OCI-LY7 (cell line): ENCODE data around the gene SLC16A14. TPM values are rescaled to one million over a fixed set of nuclear protein-coding genes. Genes with fewer than 3 reads are reported as not detected.

ENCODE experiments used
- BruUV-seq: library from RNA; stranded (reverse); fragments of 400-500 nt; replicated peaks from 2 replicates; lab custom pipeline; 2021; lab: Mats Ljungman, UMichigan
- CTCF ChIA-PET: fragments of 300-600 bp; sonication (Branson Sonifier 250); formaldehyde crosslinking; loops from one replicate; lab custom pipeline; 2022; ENCODE audit warnings: antibody characterized with exemption; ENCODE audit not compliant: unreplicated experiment; lab: Charles Lee
- POLR2A ChIA-PET: fragments of 300-600 bp; sonication (Branson Sonifier 250); formaldehyde crosslinking; loops from one replicate; lab custom pipeline; 2022; ENCODE audit warnings: antibody characterized with exemption; lab: Charles Lee
- DNase-seq: peaks from one replicate; pipeline ENCODE4 v3.0.0-alpha.2; 2015; ENCODE audit warnings: low spot score
- H2AFZ ChIP-seq: fragments of 200-600 bp; sonication (generic), shearing (Covaris generic); 2 replicates; pipeline ENCODE4 v1.6.1; 2014; ENCODE audit warnings: mild to moderate bottlenecking, antibody characterized with exemption, low read length, moderate library complexity
- H3K27ac ChIP-seq: fragments of 200-600 bp; sonication (generic); 2 replicates; pipeline ENCODE4 v1.5.1; 2014; ENCODE audit warnings: mixed run types, low read depth, mild to moderate bottlenecking, moderate library complexity, low read length, inconsistent platforms; ENCODE audit not compliant: poor library complexity, severe bottlenecking
- H3K36me3 ChIP-seq: fragments of 200-600 bp; sonication (generic); 2 replicates; pipeline ENCODE4 v1.6.1; 2014; ENCODE audit warnings: mild to moderate bottlenecking, antibody characterized with exemption, low read length, moderate library complexity, mixed read lengths; ENCODE audit not compliant: insufficient read depth
- H3K4me1 ChIP-seq: fragments of 200-600 bp; sonication (generic); 2 replicates; pipeline ENCODE4 v1.5.1; 2014; ENCODE audit warnings: mild to moderate bottlenecking, low read length; ENCODE audit not compliant: insufficient read depth, poor library complexity, severe bottlenecking
- H3K4me2 ChIP-seq: fragments of 200-600 bp; sonication (generic); 2 replicates; pipeline ENCODE4 v1.6.1; 2014; ENCODE audit warnings: mild to moderate bottlenecking, low read length
- H3K4me3 ChIP-seq: fragments of 200-600 bp; sonication (generic); 2 replicates; pipeline ENCODE4 v1.5.1; 2014; ENCODE audit warnings: mild to moderate bottlenecking, low read depth, low read length; ENCODE audit not compliant: poor library complexity, severe bottlenecking
- H3K79me2 ChIP-seq: fragments of 200-600 bp; sonication (generic); 2 replicates; pipeline ENCODE4 v1.6.1; 2016; ENCODE audit warnings: low read depth, mild to moderate bottlenecking, low read length, moderate library complexity, mixed read lengths; ENCODE audit not compliant: insufficient read depth
- H3K9me2 ChIP-seq: fragments of 200-600 bp; sonication (generic); 2 replicates; pipeline ENCODE4 v1.6.1; 2016; ENCODE audit warnings: mild to moderate bottlenecking, low read length, mixed read lengths; ENCODE audit not compliant: insufficient read depth
- H3K9me3 ChIP-seq: fragments of 200-600 bp; sonication (generic); 2 replicates; pipeline ENCODE4 v1.6.1; 2014; ENCODE audit warnings: mild to moderate bottlenecking, mixed run types, low read length, mixed read lengths
- H4K20me1 ChIP-seq: fragments of 200-600 bp; sonication (generic); 2 replicates; pipeline ENCODE4 v1.6.1; 2014; ENCODE audit warnings: mild to moderate bottlenecking, antibody characterized with exemption, low read length, moderate library complexity, mixed read lengths; ENCODE audit not compliant: insufficient read depth
- CTCF ChIP-seq: fragments of 200-600 bp; sonication (generic); conservative IDR thresholded peaks from 2 replicates; pipeline ENCODE4 v1.5.1; 2014; ENCODE audit warnings: mild to moderate bottlenecking, antibody characterized with exemption, low read length, moderate library complexity, mixed read lengths
- EZH2phosphoT487 ChIP-seq: fragments of 200-600 bp; sonication (generic); IDR thresholded peaks from 2 replicates; pipeline ENCODE4 v1.6.1; 2018; ENCODE audit warnings: low read depth, borderline replicate concordance, mild to moderate bottlenecking, mixed run types, antibody characterized with exemption, low read length, moderate library complexity, mixed read lengths
- intact Hi-C: fragments of 100-400 bp; cut with micrococcal nuclease; formaldehyde crosslinking; loops from one replicate; pipeline ENCODE4 v1.10.0; 2022; ENCODE audit not compliant: unreplicated experiment
- total RNA-seq, 2 experiments: library from RNA; depleted of rRNA in 1 of 2; stranded (reverse); fragments of >200 nt in 1 of 2; shearing (Covaris generic) in 1 of 2; gene quantifications; 2 replicates each; pipeline ENCODE4 v1.2.3, GENCODE V29; 2014 to 2022

Gene SLC16A14
- total RNA-seq, 2 experiments from 2014 or later, result not detected

- Histone ChIP-seq H3K36me3 (no peaks in the 10 kb centered on the region), H3K79me2 (no peaks in the 10 kb centered on the region), H3K4me1 (no peaks in the 10 kb centered on the region), H4K20me1 (no peaks in the 10 kb centered on the region), H3K9me3 (no peaks in the 10 kb centered on the region), H3K4me3 (no peak overlapping the region), H2AFZ (no peak overlapping the region), H3K27ac (no peak overlapping the region), H3K9me2 (no peaks in the 10 kb centered on the region), H3K4me2 (no peak overlapping the region)
- intact Hi-C loops, result no loop called here
- CTCF ChIA-PET, result no interaction called here
- POLR2A ChIA-PET, result interaction anchor here (0.6 kb wide), 2 partner anchors 30 to 272 kb away, joined by 3 to 4 read pairs; no protein-coding TSS in a partner anchor
- TF ChIP-seq CTCF (no peak), EZH2phosphoT487 (no peak)
- no peak for DNase-seq
- BruUV-seq, result no TSS peak
Observed at GRCh38 chr2:230053753-230054478, 14.8 kb downstream of the SLC16A14 start.

- BruUV-seq, result no TSS peak
- Histone ChIP-seq H3K27ac (no peak overlapping the region), H2AFZ (no peak overlapping the region), H3K9me2 (no peaks in the 10 kb centered on the region), H3K36me3 (no peaks in the 10 kb centered on the region), H3K4me3 (no peak overlapping the region), H3K4me2 (no peak overlapping the region), H3K4me1 (no peaks in the 10 kb centered on the region), H3K79me2 (no peaks in the 10 kb centered on the region), H4K20me1 (no peaks in the 10 kb centered on the region), H3K9me3 (no peaks in the 10 kb centered on the region)
- ChIA-PET POLR2A (interaction anchor here (0.7 to 1.0 kb wide), 2 partner anchors 11 to 50 kb away, joined by 3 to 4 read pairs; no protein-coding TSS in a partner anchor), CTCF (no interaction called here)
- no peak for DNase-seq
- TF ChIP-seq EZH2phosphoT487 (no peak), CTCF (no peak)
- intact Hi-C loops, result no loop called here
Observed at GRCh38 chr2:230052299-230052698, 16.4 kb downstream of the SLC16A14 start.

GRCh38 chr2:230050136-230050535, 18.6 kb downstream of the SLC16A14 start:
- no peaks in the 10 kb centered on the region for H3K9me2 ChIP-seq
- no peak overlapping the region for H3K4me3 ChIP-seq
- ChIA-PET POLR2A (interaction anchor here (1.0 to 1.1 kb wide), 2 partner anchors 10 to 28 kb away, joined by 3 read pairs; no protein-coding TSS in a partner anchor), CTCF (no interaction called here)
- H3K27ac ChIP-seq, result no peak overlapping the region
- BruUV-seq, result no TSS peak
- no peak overlapping the region for H3K4me2 ChIP-seq
- DNase-seq, result no peak
- no peak for TF ChIP-seq EZH2phosphoT487
- no peak for TF ChIP-seq CTCF
- no peaks in the 10 kb centered on the region for H3K9me3 ChIP-seq
- H3K36me3 ChIP-seq, result no peaks in the 10 kb centered on the region
- intact Hi-C loops, result no loop called here
- no peaks in the 10 kb centered on the region for H3K79me2 ChIP-seq
- H3K4me1 ChIP-seq, result no peaks in the 10 kb centered on the region
- no peak overlapping the region for H2AFZ ChIP-seq
- no peaks in the 10 kb centered on the region for H4K20me1 ChIP-seq
